CD4-positive, alpha-beta T cell treated with Interleukin-12 subunit alpha and Interleukin-12 subunit beta, for 1 hour (primary cell): ENCODE data around the gene CSN2.
"Not testable (repeated sequence)": the region's sequence is repeated elsewhere in the genome, so short reads cannot be mapped to it uniquely, and the experiment has no call there.

Experiments
- DNase-seq: peaks from one replicate; pipeline ENCODE4 v3.0.0-alpha.2; 2020

Gene CSN2

DNA sequence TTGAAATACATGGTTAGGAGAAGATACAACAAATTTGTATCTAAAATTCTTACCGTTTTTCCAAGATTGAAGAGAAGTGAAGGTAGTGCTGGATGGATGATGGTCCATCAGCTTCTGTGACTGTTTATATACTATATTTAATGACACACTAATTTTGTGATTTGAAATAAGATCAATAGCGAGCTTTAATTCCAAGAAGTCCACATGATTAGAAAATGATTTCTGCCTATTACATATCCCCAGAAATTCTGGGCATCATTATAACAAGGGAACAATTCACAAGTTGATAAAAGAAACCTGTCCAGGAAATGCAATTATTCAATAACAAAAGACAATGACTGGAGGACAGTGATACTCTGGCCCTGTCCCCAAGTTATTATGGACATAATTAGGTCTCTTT lies at the start of gene CSN2:
TSS of gene CSN2 (minus strand) at position 101 of the 400 bp plus-strand sequence. CDS start 4,733 bp downstream, outside the sequence.
- no peak for DNase-seq

DNA sequence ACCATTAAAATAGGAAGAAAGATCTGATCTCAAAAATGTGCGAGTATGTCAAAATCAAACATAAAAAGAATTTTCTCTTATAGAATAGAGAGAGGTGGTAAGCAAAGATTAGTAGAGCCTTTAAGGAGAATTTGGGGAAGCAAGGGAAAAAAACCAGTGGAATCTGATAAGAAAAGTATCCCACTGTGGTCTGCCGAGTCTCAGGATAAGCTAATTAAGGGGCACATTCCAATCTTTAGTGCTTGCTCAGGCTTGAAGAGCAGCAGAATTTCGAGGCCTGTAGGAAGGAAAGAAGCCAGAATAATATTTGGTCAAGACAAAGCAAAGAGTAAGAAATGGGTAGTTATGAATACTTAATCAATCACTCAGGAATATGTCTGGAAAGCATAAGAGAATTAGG lies 43.2 kb upstream of the CSN2 start:
- DNase-seq: no peak

DNA sequence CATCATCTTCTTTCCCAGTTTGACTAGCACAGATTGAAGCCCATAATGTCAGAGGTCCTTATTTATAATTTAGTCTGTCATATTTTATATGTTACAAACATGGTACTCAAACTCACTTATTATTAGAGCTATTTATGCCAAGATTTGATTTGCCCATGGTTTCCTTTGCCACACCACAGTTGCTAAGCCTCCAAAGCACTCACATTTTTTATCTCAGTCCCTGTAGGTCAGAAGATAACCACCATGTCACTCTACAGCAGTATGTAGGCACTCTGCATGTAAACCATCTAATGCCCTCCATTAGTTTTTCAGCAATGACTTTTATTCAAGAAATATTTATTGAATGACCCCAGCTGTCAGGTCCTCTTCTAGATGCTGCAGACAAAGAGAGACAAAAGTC lies 37.0 kb upstream of the CSN2 start:
- no peak for DNase-seq

DNA sequence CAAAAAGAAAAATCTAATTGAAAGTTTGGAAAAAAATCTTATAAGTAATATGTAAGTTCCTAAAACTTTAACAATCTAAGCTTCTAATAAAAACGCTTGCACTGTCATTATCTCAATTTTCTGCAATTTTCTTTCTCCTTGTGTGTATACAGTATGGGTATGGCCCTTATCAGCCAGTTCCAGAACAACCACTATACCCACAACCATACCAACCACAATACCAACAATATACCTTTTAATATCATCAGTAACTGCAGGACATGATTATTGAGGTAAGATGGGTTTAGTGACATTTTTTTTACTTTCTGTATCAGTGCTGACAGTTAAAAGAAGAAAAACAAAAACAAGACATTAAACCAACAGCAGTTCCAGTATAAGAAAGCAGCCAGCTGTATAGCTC lies 35.2 kb upstream of the CSN2 start:
- DNase-seq: no peak

DNA sequence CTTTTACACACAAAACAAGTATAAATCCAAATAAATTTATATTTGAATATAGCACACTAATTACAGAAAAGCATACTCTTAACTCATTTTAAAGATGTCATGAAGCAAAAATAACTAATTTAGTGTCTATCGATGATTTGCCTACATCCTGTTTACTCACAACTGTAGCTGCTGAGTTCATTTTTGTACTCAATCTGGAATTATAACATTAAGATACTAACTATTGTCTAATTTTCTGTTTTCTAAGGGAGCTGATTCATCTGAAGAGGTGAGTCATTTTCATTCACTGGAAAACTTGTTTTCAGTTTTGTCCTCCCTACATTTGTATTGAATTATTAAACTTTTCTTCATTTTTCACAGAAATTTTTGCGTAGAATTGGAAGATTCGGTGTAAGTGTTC lies 33.9 kb upstream of the CSN2 start:
- no peak for DNase-seq

DNA sequence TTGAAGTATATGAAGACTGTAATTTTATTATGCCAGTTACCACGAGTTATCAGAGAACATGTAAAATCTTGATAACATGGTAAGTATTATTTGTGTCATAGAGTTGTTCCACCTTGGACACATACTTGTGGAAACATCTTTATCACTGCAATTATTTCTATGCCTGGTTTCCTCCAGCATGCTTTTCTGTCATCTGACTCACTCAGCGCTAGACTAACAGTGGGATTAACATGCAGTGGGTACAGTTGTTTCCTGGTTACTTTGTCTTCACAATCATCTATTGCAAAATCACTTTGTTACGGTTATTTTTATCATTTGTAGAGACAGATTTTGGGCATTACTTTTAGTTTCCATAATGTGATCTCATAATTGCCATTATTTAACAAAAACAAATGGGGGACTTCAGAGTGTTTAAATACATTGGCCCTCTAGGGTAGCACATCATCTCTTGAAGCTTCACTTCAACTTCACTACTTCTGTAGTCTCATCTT lies 30.0 kb upstream of the CSN2 start, which contains the start of gene STATH:
TSS of gene STATH (plus strand) at position 441 of the 491 bp plus-strand sequence. CDS start 2,472 bp downstream, outside the sequence.
- DNase-seq: no peak

DNA sequence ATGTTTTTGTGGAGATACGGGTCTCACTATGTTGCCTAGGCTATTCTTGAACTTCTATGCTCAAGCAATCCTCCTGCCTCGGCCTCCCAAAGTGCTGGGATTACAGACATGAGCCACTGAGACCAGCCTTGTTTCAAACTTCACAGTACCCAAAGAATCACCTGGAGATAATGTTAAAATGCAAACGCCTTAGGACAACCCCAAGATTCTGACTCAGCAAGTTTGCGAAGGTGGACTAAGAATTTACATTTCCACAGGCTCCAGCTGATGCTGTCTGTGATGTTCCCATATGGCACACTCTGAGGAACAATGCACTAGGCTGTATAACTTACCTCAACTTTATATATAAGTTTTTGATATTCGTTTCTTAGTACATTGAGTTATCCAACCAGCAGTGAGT lies 29.3 kb upstream of the CSN2 start:
- DNase-seq: no peak

GRCh38 chr4:69991016-69991415 lies 25.5 kb upstream of the CSN2 start:
- DNase-seq: no peak

- no peak for DNase-seq
Observed at GRCh38 chr4:69986663-69987062, 21.1 kb upstream of the CSN2 start.

DNA sequence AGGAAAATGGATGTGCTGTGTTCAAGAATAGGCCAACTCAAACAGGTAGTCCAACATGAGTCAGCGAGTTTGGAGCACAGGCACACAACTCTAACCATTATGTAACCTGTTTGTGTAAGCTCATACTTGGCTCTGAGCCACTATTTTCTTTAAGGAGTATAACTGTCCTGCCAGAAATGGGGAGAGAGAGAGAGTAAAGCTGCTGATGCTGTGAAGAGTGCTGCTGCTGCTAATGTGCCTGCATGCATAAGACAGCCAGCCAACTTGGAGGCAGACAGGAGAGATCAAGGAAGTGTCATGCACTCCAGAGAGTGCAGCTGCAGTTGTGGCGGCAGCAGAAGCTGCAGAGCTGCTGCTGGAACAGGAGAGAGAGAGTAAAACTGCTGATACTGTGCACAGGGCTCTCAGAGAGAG lies 18.5 kb upstream of the CSN2 start:
- no peak for DNase-seq

DNA sequence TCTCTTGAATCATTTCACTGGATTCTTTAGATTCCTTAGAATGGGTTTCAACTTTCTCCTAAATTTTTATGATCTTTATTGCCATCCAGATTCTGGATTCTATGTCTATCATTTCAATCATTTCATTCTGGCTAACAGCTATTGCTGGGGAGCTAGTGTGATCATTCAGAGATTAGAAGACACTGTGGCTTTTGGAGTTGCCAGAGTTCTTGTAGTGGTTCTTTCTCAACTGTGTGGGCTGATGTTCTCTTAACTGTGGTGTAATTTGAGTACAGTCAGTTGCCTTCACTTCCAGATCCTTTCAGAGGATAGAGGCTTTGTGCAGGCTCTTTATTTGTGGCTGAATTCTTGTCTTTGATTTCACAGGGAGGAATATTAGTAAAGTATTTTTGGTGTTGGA lies 12.1 kb upstream of the CSN2 start:
- no peak for DNase-seq

DNA sequence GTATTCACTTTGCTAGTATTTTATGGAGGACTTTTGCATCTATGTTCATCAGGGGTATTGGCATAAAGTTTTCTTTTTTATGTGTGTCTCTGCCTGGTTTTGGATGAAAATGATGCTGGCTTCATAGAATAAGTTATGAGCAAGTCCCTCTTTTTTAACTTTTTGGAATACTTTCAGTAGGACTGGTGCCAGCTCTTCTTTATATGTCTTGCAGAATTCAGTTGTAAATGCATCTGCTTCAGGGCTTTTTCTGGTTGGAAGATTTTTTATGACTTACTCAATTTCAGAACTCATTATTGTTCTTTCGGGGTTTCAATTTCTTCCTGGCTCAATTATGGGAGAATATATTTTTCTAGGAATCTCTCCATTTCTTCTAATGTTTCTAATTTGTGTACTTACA lies 9.1 kb upstream of the CSN2 start:
- DNase-seq: no peak

- no peak for DNase-seq
Observed at GRCh38 chr4:69970071-69970470, 4.5 kb upstream of the CSN2 start.

GRCh38 chr4:69957209-69957608 lies 8.3 kb downstream of the CSN2 start:
- no peak for DNase-seq

DNA sequence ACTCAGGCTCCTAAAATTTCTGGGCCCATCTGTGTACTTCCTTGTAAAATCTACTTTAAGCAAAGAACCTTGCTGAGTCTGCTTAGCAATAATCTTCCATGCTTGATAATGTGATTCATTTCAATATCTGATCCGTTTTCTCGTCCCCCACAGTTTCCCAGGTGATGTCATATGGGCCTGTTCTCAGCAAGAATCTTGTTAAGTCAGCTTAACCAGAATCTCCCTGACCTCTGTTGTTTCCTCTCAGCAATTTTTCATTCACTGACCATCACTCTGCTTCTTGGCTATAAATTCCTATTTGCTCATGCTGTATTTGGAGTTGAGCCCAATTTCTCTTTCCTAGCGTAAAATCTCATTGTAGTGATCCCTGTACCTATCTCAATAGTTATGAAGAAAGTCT lies 13.9 kb downstream of the CSN2 start:
- DNase-seq: no peak

DNA sequence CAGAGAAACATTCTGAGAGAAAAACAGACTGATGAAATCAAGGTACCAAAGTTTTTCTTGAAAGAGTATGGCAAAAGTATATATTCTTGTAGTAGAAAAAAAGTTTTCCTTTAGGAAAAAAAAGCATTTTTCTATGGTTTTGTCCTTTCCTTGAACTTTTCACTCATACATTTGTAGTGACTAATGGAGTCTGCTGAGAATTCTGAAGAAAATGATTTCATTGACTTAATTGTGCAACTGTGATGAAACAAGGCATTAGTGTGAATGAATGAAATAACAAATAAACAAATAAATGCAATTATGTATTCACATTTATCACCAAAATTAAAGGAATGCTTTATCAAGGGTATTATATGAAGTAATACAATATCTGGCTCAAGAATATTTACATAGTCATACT lies 29.0 kb downstream of the CSN2 start:
- DNase-seq: no peak

GRCh38 chr4:69934150-69934549 lies 31.4 kb downstream of the CSN2 start:
- no peak for DNase-seq

- no peak for DNase-seq
Observed at GRCh38 chr4:69930768-69931167, 34.8 kb downstream of the CSN2 start, which contains the start of gene CSN1S1. Gene CSN1S1, plus strand, starts transcription at chr4:69931068. Its CDS starts 1,488 bp downstream, at chr4:69932556.

GRCh38 chr4:69923782-69924410 lies 41.6 kb downstream of the CSN2 start:
- not testable (repeated sequence) for DNase-seq

DNA sequence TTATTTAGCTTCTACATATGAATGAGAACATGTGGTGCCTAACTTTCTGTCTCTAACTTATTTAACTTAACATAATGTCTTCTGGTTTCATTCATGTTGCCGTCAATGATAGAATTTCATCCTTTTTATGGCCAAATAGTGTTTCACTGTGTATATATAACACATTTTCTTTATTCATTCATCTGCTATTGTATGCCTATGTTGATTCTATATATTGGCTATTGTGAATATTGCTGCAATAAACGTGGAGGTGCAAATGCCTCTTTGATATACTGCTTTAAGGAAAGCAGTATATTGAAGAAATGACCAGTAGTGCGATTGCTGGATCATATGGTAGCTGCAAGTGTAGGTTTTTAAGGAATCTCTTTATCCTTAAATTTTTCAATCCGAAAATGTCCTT lies 44.7 kb downstream of the CSN2 start:
- DNase-seq: no peak

GRCh38 chr4:69910016-69910782 lies 55.3 kb downstream of the CSN2 start:
- no peak for DNase-seq

- no peak for DNase-seq
Observed at GRCh38 chr4:69909195-69909594, 56.3 kb downstream of the CSN2 start.

DNA sequence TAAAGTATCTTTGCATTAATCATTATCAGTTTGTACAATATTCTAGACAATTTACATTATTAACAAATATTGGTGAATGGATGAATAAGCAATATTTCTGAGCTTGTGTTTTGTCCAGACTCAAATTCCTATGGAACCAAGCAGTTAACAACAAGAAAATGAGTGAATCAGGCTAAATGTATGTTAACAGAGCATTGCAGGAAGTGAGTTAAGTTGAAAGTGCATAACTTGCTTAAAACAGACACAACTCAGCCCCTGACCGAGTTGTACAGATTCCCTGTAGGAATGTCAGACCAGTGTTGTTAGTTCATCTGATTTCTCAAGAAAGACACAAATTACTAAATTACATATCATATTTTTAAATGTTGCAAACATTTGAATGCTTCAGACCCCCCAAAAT lies 58.4 kb downstream of the CSN2 start:
- no peak for DNase-seq
